Measurements from ENCODE around the gene ZSCAN10.
"Not testable (repeated sequence)": the region's sequence is repeated elsewhere in the genome, so short reads cannot be mapped to it uniquely, and the experiment has no call there.

Gene ZSCAN10

GRCh38 chr16:3063625-3064386 is 35.3 kb downstream of the ZSCAN10 start:
- DNase-seq (ENCODE audit: low read depth in 3 of 3): no peak

GRCh38 chr16:3062553-3062952 is 36.5 kb downstream of the ZSCAN10 start:
- DNase-seq (ENCODE audit: low read depth in 3 of 3): no peak

GRCh38 chr16:3060339-3061127 is 38.6 kb downstream of the ZSCAN10 start:
- no peak for DNase-seq (ENCODE audit: low read depth in 3 of 3)

DNA sequence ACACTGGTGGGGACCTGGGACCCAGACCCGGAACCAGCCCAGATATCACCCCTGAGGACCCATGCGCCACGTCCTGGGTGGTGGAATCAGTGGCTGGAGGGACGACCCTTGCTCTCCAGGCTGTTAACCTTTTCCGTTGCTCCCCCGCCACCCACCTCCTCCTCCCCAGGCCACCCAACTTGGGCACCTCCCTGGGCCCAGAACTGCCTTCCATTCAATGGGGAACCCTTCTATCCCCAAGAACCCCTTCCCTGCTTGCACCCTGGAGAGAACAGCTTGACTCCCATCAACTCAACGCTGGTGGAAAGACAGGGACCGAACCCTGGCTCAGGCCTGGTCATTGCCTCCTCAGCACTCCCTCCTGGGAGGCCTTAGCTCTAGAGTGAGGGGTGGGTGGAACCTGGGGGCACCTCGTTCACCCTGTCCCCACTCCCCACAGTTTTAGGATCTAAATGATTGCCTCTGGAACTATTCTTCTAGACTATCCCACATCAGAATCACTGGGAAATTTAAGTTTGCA is 39.3 kb downstream of the ZSCAN10 start:
- no peak for DNase-seq (ENCODE audit: low read depth in 3 of 3)

- peak; percentile 70 to 81 (median 76) for DNase-seq (ENCODE audit: low read depth in 3 of 3)
Measured at GRCh38 chr16:3059041-3059722, 39.9 kb downstream of the ZSCAN10 start.

DNA sequence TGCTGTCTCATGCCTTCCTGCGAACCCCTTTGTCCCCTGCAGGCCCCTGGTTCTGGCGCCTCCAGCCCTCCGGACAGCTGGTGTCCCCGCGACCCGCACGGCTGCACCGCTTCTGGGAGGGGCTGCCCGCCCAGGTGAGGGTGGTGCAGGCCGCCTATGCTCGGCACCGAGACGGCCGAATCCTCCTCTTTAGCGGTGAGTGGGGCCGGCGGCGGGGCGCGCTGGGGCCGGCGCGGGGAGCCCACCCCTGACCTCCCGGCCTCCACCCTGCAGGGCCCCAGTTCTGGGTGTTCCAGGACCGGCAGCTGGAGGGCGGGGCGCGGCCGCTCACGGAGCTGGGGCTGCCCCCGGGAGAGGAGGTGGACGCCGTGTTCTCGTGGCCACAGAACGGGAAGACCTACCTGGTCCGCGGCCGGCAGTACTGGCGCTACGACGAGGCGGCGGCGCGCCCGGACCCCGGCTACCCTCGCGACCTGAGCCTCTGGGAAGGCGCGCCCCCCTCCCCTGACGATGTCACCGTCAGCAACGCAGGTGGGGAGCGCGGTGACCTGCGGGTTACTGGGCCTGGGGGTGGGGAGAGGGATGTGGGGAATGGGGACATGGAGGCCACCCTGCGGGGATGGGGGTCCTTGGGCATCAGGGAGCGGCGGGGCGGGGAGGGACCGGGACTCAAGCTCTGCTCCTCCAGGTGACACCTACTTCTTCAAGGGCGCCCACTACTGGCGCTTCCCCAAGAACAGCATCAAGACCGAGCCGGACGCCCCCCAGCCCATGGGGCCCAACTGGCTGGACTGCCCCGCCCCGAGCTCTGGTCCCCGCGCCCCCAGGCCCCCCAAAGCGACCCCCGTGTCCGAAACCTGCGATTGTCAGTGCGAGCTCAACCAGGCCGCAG is 40.7 kb downstream of the ZSCAN10 start:
- DNase-seq (ENCODE audit: low read depth in 3 of 3): peak in 1 of 3 donors; percentile 52

DNA sequence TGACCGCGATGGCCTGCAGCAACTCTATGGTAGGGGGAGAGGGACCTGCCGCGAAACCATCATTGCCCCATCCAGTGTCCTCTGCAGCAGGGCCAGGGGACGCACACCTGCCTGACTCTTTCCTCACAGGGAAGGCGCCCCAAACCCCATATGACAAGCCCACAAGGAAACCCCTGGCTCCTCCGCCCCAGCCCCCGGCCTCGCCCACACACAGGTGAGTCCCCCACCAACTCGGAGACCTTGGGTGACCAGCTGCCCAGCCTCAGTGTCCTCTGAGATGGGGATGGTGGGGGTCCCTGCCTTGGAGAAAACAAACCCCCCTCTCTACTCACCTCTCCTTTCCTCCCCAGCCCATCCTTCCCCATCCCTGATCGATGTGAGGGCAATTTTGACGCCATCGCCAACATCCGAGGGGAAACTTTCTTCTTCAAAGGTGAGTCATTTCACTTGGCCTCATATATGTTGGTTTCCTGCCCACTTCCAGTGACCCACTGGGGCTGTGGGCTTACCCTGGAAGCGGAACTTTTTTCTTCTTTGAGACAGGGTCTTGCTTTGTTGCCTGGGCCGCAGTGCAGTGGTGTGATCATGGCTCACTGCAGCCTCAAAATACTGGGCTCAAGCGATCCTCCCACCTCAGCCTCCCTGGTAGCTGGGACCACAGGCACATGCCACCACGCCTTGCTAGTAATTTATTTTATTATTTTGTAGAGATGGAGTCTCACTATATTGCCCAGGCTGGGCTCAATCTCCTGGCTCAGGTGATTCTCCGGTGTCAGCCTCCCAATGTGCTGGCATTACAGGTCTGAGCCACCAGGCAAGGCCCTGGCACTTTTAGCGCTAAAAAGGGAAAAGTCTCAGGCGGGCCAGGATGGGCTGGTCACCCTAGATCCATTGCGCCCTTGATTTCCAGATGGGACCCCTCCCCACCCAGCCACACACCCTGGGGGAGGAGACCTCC is 41.6 kb downstream of the ZSCAN10 start:
- DNase-seq (ENCODE audit: low read depth in 3 of 3): no peak

DNA sequence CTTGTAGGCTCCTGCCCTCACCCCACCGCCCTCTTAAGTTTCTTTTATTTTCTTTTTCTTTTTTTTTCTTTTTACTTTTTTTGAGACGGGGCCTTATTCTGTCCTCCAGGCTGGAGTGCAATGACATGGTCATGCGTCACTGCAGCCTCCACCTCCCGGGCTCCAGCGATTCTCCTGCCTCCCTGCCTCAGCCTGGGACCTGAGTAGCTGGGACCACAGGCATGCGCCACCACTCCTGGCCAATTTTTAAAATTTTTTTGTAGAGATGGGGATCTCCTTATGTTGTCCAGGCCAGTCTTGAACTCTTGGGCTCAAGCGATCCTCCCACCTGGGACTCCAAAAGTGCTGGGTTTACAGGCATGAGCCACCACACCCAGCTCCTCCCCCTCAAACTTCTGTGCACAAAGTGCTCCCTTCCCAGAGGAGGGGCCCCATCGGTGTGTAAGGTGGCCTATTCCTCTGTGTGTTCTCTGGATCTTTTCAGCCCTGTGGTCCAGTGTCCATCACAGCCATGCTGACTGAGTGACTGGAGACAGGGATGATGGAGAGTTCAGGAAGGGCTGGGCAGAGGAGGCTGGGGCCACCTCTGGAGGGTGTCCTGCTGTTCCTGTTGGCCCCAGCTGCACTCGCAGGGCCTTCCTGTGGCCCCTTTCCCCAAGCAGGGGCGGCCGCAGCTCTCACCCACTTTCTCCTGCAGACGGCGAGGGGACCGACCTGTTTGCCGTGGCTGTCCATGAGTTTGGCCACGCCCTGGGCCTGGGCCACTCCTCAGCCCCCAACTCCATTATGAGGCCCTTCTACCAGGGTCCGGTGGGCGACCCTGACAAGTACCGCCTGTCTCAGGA is 42.5 kb downstream of the ZSCAN10 start:
- no peak for DNase-seq (ENCODE audit: low read depth in 3 of 3)

GRCh38 chr16:3055734-3056115 is 43.4 kb downstream of the ZSCAN10 start:
- not testable (repeated sequence) for DNase-seq (ENCODE audit: low read depth in 3 of 3)

DNA sequence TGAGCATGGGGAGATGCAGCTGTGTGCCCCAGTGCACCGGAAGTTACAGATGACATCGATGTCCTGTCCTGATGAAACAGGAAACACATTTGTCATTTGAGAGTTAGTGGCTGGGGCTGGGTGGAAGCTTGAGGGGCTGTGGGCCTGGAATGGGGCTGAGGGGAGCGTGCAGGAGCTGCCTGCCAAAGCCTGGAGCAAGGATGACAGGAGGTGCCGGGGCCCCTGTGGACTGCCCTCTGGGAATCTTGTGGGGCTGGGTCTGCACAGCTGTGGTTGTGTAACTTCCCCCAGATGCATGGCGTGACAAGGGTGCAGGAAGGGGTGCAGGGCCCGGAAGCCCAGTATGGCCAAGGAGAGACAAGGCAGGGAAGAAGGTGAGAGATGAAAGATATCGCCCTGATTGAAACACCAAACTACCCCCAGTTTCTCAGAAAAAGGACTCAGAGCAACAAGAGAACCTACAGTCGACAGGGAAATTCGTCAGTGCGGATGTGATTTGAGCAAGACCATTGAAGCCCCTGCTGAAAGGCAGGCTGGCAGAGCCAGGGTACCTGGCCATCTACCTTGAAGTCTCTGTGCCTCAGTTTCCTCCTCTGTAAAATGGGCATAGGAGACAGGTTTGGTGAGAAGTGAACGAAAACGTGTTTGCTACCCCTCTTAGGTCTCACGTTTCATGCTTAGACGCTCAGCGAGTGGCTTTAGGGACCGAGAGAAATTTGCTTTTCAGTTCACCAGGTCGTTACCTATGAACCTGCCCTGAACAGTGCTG is 43.9 kb downstream of the ZSCAN10 start:
- DNase-seq (ENCODE audit: low read depth in 3 of 3): no peak

- not testable (repeated sequence) for DNase-seq (ENCODE audit: low read depth in 3 of 3)
Measured at GRCh38 chr16:3053330-3053710, 45.8 kb downstream of the ZSCAN10 start.

GRCh38 chr16:3052571-3053329 is 46.3 kb downstream of the ZSCAN10 start:
- DNase-seq (ENCODE audit: low read depth in 3 of 3): not testable (repeated sequence)

- DNase-seq (ENCODE audit: low read depth in 3 of 3): no peak
Measured at GRCh38 chr16:3051494-3051893, 47.6 kb downstream of the ZSCAN10 start.

DNA sequence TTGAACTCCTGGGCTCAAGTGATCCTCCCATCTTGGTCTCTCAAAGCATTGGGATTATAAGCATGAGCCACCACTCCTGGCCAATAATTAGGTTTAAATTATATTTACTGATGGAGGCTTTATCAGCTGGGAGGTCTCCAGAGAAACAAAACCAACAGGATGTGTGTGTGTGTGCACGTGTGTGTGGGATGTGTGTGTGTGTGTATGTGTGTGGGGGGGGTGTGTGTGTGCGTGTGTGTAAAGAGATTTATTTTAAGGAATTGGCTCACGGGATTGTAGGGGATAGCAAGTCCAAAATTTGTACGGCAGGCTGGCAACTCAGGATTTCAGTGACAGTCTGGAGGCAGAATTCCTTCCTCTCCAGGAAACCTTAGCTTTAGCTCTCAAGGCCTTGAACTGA is 48.1 kb downstream of the ZSCAN10 start:
- no peak for DNase-seq (ENCODE audit: low read depth in 3 of 3)

GRCh38 chr16:3050487-3050886 is 48.6 kb downstream of the ZSCAN10 start:
- no peak for DNase-seq (ENCODE audit: low read depth in 3 of 3)

GRCh38 chr16:3049921-3050481 is 49.1 kb downstream of the ZSCAN10 start:
- DNase-seq (ENCODE audit: low read depth in 3 of 3): no peak

GRCh38 chr16:3047387-3047720 is 51.7 kb downstream of the ZSCAN10 start:
- DNase-seq (ENCODE audit: low read depth in 3 of 3): no peak
